ENCODE data around the gene KNTC1.

KNTC1 gene

DNA sequence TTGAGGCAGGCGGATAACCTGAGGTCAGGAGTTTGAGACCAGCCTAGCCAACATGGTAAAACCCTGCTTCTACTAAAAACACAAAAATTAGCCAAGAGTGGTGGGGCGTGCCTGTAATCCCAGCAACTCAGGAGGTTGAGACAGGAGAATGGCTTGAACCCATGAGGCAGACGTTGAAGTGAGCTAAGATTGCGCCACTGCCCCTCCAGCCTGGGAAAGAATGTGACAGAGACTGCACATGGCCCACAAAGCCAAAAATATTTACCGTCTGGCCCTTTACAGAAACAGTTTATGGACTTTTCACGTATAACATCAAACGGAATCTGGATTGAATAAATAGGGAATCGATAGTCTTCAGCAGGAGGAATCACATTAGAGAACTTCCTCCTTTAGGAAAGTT is 3.8 kb upstream of the KNTC1 start:
- peaks cover 96% of the 10 kb centered on the region for H3K79me2 ChIP-seq (ENCODE audit: insufficient read depth, low read length)
- peak overlapping the region; percentile 100 for H3K9ac ChIP-seq (ENCODE audit: low read depth, low read length, poor library complexity, severe bottlenecking)
- H3F3A ChIP-seq (ENCODE audit: low read depth), result no peaks in the 10 kb centered on the region
- H4K20me1 ChIP-seq (ENCODE audit: insufficient read depth, low read length, poor library complexity, severe bottlenecking), result peaks cover 79% of the 10 kb centered on the region
- H3K4me1 ChIP-seq (ENCODE audit: insufficient read depth, low read length, poor library complexity, severe bottlenecking), result peaks cover 60% of the 10 kb centered on the region
- H3K4me2 ChIP-seq (ENCODE audit: low read depth, low read length, poor library complexity, severe bottlenecking), result peak overlapping the region; percentile 89
- no peak overlapping the region for H2AFZ ChIP-seq (ENCODE audit: low read length)
- peaks cover 48% of the 10 kb centered on the region for H3K36me3 ChIP-seq (ENCODE audit: insufficient read depth, low read length)
- H3K9me2 ChIP-seq (replicated peaks; ENCODE audit: low read depth, low read length), result no peaks in the 10 kb centered on the region
- peaks cover 4% of the 10 kb centered on the region for H3K27me3 ChIP-seq (ENCODE audit: insufficient read depth, low read length, poor library complexity, severe bottlenecking)
- peak overlapping the region; percentile 100 for H3K4me3 ChIP-seq (ENCODE audit: low read length, poor library complexity, severe bottlenecking)
- TF ChIP-seq EZH2phosphoT487 (IDR thresholded peaks at IDR 0.05; ENCODE audit: borderline replicate concordance), result no peak
- TF ChIP-seq, protein P1, sequence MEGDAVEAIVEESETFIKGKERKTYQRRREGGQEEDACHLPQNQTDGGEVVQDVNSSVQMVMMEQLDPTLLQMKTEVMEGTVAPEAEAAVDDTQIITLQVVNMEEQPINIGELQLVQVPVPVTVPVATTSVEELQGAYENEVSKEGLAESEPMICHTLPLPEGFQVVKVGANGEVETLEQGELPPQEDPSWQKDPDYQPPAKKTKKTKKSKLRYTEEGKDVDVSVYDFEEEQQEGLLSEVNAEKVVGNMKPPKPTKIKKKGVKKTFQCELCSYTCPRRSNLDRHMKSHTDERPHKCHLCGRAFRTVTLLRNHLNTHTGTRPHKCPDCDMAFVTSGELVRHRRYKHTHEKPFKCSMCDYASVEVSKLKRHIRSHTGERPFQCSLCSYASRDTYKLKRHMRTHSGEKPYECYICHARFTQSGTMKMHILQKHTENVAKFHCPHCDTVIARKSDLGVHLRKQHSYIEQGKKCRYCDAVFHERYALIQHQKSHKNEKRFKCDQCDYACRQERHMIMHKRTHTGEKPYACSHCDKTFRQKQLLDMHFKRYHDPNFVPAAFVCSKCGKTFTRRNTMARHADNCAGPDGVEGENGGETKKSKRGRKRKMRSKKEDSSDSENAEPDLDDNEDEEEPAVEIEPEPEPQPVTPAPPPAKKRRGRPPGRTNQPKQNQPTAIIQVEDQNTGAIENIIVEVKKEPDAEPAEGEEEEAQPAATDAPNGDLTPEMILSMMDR (conservative IDR thresholded peaks at IDR 0.05; ENCODE audit: low read length), result no peak
- no peaks in the 10 kb centered on the region for H3K9me3 ChIP-seq (ENCODE audit: insufficient read depth, low read depth, low read length)

DNA sequence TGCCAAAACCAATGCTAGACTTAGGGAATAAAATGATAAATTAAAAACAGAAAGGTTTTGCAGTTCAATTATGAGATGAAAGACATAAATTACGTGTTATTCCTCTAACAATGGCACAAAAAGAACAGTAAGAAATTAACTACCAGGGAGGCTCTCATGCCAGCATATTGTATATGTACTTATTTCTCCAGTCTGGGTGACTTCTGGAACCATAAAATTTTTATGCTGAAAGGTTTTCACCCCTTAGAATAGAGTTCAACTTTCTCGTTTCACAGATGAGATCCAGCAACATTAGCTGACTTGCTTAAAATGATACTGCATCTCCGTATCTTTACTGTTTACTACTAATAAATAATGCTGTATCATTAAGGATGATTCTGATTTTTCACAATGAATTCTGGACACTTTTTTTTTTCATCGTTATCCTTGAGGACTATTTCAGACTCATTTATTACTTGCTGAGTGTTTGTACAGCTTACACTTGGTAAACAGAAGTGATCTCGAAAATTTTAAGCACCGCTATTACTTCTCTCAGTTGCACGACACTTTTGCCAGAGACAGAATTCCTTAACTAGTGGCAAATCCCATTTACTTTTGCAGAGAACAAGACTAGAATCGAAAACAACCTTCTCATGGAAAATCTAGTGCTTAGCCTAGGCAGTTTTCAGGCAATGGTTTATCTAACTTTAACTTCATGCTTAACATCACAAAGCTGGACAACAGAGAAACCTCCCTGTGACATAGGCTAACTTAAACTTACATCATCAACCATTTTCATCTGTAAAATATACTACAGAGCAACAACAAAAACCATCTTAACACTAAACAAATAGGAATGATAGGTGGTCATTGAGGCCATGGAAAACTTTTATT is 3.0 kb upstream of the KNTC1 start:
- Histone ChIP-seq H3K79me2 (ENCODE audit: insufficient read depth, low read length) (peaks cover 96% of the 10 kb centered on the region), H3K4me1 (ENCODE audit: insufficient read depth, low read length, poor library complexity, severe bottlenecking) (peaks cover 62% of the 10 kb centered on the region), H3K9me3 (ENCODE audit: insufficient read depth, low read depth, low read length) (no peaks in the 10 kb centered on the region), H3K4me3 (ENCODE audit: low read length, poor library complexity, severe bottlenecking) (peak overlapping the region; percentile 100), H4K20me1 (ENCODE audit: insufficient read depth, low read length, poor library complexity, severe bottlenecking) (peaks cover 72% of the 10 kb centered on the region), H3K36me3 (ENCODE audit: insufficient read depth, low read length) (peaks cover 40% of the 10 kb centered on the region), H2AFZ (ENCODE audit: low read length) (no peak overlapping the region), H3F3A (ENCODE audit: low read depth) (no peaks in the 10 kb centered on the region), H3K27me3 (ENCODE audit: insufficient read depth, low read length, poor library complexity, severe bottlenecking) (peaks cover 4% of the 10 kb centered on the region), H3K9me2 (replicated peaks; ENCODE audit: low read depth, low read length) (no peaks in the 10 kb centered on the region), H3K4me2 (ENCODE audit: low read depth, low read length, poor library complexity, severe bottlenecking) (peak overlapping the region; percentile 89), H3K9ac (ENCODE audit: low read depth, low read length, poor library complexity, severe bottlenecking) (peak overlapping the region; percentile 100)
- TF ChIP-seq EZH2phosphoT487 (IDR thresholded peaks at IDR 0.05; ENCODE audit: borderline replicate concordance), result no peak
- TF ChIP-seq, protein P1 (conservative IDR thresholded peaks at IDR 0.05; ENCODE audit: low read length), result no peak

DNA sequence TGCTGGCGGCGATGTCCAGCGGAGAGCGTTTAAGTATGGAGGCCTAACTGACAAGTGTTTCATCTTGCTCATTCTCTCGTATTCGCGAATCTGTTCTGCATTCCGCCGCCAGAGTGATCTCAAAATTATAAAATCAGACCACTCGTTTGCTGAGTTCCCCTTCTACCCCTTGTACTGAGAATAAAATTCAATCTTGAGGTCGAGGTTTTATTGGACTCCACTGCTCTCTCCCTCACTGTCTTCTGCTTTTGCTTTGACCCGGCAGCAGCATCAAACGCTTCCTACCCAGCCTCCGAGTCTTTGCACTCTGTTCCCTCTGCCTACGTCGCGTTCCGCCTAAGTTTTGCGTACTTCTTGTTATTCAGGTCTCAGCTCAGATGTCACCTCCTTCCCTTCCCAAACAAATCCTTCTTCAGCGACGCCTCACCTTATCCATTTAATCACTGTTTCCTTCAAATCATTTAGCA is 462 bp downstream of the KNTC1 start:
- H3K9me3 ChIP-seq (ENCODE audit: insufficient read depth, low read depth, low read length), result no peaks in the 10 kb centered on the region
- peaks cover 13% of the 10 kb centered on the region for H3K36me3 ChIP-seq (ENCODE audit: insufficient read depth, low read length)
- H4K20me1 ChIP-seq (ENCODE audit: insufficient read depth, low read length, poor library complexity, severe bottlenecking), result peaks cover 49% of the 10 kb centered on the region
- H3K4me3 ChIP-seq (ENCODE audit: low read length, poor library complexity, severe bottlenecking), result peak overlapping the region; percentile 100
- H3K4me2 ChIP-seq (ENCODE audit: low read depth, low read length, poor library complexity, severe bottlenecking), result peak overlapping the region; percentile 88
- peaks cover 44% of the 10 kb centered on the region for H3K4me1 ChIP-seq (ENCODE audit: insufficient read depth, low read length, poor library complexity, severe bottlenecking)
- peak overlapping the region; percentile 94 for H3K9ac ChIP-seq (ENCODE audit: low read depth, low read length, poor library complexity, severe bottlenecking)
- peaks cover 4% of the 10 kb centered on the region for H3K27me3 ChIP-seq (ENCODE audit: insufficient read depth, low read length, poor library complexity, severe bottlenecking)
- H3F3A ChIP-seq (ENCODE audit: low read depth), result no peaks in the 10 kb centered on the region
- H2AFZ ChIP-seq (ENCODE audit: low read length), result peak overlapping the region; percentile 68
- no peaks in the 10 kb centered on the region for H3K9me2 ChIP-seq (replicated peaks; ENCODE audit: low read depth, low read length)
- H3K79me2 ChIP-seq (ENCODE audit: insufficient read depth, low read length), result peaks cover 93% of the 10 kb centered on the region
- TF ChIP-seq, protein P1 (conservative IDR thresholded peaks at IDR 0.05; ENCODE audit: low read length), result no peak
- no peak for TF ChIP-seq EZH2phosphoT487 (IDR thresholded peaks at IDR 0.05; ENCODE audit: borderline replicate concordance)
